ENCODE data around the gene CANX.

Gene CANX

DNA sequence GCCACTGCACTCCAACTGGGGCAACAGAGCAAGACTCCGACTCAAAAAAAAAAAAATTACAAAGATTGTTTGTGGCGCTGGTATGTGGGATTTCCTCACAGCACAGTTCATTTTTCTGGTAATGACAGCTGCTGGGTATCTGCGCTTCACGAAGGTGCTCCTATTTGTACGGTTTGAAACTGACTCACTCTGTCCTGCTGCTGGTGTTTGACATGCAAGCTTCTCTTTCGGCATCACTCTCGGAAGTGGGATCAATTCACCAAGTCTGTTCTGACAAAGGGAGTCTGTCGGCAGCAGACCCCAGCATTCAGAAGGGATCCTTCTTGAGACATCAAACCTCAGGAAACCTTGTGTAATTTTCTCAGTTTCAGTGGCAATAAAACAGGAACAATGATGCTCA is 60.2 kb downstream of the CANX start:
- no peak for DNase-seq

DNA sequence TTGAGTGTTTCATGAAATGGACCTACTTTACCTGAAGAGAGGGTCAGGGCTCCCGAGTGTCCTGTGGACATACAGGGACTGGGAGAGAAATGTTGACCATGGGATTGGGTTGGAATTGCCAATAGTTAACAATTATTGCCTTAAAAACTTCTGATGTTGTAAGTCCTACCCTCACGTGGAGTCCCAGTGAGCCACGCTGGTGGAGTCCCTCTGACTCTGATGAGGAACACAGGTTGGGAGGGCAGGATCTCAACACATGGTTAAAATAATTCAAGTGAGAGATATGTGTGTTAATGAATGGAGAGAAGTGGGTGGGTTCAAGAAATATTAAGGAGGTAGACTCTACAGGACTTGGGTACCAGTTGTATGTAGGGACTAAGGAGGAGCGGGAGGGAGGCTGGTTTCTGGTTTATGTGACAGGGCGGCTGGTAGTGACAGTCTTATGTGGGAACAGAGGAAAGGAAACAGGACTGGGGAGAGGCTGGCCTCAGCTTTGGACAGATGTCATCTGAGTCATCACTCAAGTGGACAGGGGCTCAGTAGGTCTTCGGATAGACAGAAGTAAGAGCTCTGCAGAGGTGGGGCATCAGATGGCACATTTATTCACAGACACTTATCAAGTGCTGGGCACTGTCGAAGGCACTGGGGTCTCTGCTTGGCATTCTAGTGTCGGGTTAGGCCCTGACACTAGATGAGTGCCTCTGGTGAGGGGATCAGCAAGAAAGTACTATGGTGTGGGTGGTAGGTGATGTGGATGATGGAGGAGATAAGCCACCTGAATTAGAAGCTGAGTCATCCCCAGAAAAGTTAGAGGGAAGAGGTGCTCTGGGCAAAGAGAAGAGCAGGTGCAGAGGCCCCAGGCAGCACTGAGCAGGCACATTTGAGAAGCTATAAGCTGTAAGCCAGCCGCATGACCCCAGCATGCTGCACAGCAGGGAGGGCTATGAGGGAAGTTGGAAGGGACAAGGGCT is 61.1 kb downstream of the CANX start:
- no peak for DNase-seq

DNA sequence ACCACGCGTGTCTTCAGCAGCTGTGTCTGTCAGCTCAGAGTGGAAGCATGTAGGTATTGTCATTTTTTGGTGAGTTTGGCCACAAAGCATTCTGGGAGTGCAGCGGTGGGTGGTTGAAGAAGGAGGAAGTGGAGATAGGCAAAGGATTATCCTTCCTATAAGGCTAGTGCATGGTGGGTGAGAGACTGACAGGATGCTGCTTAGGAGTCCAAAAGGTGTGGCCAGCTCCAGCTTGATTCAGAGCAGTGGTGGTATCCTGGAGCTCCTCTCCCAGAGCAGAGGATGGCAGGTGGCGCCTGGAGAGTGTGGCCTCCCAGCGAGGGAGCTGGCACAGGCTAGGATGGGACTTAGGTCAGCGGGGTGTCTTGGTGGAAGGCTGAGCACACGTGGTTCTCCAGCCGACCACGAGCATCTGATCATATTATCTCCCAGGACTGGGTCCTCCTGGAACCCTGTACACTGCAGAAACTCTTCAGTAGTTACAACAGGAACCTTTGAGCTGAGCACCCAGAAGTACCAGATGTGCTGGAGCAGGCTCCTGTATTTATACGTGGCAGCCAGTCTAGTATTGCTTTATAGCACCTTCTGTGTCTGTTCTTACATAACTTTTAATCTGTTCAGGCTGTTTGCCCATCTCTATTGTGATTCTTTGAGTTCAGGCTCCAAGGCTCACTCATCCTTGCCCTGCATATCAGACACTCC is 63.5 kb downstream of the CANX start:
- no peak for DNase-seq

DNA sequence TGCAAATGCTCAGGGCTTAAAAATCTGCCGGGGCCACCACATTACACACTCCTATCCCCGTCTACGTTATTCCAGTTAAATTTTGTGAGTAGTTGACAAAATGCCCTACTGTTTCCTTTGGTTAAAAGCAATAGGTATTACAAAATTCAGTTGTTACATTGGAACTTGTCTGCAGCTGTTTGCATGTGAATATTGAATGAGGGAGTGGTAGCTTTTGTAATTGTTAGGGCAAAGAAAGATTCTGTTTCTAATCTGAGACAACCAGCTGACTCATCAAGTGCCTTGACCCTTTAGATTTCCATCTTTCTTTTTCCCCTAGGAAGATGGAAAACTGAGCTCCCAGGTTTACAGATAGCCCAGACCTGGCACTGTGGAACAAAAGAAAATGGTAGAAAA is 64.0 kb downstream of the CANX start:
- no peak for DNase-seq

GRCh38 chr5:179763215-179763945 is 64.6 kb downstream of the CANX start:
- peak; percentile 42 for DNase-seq

DNA sequence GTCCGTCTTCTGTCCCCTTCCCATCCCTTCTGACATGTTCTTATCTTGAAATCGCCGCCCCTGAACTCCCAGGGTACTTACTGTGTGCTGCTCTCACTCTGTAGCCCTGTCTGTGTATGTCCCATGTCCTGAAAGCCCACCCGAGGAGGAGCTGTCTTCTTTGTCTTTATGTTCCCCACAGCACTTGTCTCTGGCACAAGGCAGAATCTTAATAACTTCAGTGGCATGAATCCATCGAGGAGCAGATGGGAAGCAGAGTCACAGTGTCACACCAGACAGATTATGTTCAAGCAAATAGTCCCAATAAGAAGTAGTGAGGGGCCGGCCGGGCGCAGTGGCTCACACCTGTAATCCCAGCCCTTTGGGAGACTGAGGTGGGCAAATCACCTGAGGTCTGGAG is 65.3 kb downstream of the CANX start:
- DNase-seq = no peak

- DNase-seq = no peak
Measured at GRCh38 chr5:179765400-179765799, 66.6 kb downstream of the CANX start.

- DNase-seq = no peak
Measured at GRCh38 chr5:179766021-179766725, 67.4 kb downstream of the CANX start.

- no peak for DNase-seq
Measured at GRCh38 chr5:179766726-179767455, 68.1 kb downstream of the CANX start.

DNA sequence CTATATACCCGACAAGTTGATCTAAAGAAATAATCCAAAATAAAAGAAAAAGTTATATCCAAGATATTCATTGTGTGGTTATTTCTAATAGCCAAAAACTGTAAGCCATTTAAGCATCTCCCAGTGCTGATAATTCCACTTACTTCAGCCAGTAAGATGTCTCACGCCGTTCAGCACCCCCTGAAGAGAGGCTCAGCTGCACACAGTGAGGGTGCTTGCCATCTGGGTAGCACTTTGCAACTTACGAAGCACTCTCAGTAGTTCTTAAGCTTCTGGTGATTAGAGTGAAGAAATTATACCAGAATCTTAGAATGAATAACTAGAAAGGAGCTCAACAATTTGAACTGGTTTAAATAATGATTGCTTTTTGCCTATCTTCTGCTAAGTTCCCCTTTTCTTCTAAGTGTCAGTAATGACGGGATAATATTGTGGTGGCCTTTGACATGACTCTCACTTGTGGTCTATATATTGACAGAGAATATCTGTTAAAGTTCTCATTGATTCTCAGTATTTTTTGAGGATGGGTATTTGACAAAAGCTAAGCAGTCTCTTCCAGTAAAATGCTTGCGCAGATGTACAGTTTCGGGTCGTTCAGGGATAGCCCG is 68.8 kb downstream of the CANX start:
- DNase-seq = no peak

DNA sequence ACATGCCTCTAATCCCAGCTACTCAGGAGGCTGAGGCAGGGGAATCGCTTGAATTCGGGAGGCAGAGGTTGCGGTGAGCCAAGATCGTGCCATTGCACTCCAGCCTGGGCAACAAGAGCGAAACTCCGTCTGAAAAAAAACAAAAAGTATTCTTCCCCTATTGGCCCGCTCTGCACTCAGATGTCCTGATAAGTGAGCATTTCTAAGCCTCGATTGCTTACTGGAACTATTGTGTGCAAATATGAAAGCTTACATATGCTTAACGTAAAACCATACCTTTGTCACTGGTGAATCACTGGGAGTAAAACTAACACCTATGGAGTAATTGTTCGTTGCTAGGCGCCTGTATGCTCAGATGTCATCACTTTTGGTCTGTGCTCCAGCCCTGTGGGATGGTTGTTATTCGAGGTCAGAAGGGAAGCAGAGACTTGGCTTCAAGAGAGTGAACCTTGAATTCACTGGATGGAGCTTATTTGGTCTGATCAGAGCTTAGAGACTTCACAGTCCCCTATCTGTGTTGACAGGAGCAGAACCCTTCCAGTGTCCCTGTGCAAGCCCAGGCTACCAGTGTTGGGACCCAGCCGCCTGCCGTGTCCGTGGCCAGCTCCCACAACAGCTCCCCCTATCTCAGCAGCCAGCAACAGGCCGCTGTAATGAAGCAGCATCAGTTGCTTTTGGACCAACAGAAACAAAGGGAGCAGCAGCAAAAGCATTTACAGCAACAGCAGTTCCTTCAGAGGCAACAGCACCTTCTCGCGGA is 69.7 kb downstream of the CANX start:
- no peak for DNase-seq

DNA sequence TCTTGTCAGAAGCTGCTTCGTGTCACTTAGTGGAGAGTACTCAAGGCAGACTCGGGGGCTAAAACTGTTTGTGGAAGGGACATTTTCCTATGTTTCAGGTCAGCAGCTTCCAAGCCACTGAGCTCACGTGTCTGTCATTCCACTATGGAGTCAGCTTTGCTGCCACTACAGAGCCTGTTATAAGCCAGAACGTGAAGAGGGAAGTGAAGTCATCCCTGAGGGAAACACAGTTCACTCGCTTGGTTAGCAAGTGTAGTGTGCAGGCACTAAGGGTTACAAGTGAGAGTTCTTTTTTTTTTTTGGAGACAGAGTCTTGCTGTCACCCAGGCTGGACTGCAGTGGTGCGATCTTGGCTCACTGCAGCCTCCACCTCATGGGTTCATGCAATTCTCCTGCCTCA is 70.5 kb downstream of the CANX start:
- DNase-seq = no peak

DNA sequence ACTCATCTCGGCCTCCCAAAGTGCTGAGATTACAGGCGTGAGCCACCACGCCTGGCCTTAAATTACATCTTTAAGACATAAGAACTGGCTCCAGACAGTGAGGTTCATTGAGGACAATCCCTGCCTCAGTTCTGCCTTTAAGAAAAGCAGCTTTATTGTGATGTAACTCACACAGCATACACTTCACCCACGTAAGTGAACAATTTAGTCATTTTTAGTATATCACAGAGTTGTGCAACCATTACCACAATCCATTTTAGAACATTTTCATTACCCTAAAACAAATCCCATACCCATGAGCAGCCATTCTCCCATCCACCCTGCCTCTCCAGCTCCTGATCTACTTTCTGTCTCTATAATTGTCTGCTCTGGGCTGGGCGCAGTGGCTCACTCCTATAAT is 71.0 kb downstream of the CANX start:
- no peak for DNase-seq

DNA sequence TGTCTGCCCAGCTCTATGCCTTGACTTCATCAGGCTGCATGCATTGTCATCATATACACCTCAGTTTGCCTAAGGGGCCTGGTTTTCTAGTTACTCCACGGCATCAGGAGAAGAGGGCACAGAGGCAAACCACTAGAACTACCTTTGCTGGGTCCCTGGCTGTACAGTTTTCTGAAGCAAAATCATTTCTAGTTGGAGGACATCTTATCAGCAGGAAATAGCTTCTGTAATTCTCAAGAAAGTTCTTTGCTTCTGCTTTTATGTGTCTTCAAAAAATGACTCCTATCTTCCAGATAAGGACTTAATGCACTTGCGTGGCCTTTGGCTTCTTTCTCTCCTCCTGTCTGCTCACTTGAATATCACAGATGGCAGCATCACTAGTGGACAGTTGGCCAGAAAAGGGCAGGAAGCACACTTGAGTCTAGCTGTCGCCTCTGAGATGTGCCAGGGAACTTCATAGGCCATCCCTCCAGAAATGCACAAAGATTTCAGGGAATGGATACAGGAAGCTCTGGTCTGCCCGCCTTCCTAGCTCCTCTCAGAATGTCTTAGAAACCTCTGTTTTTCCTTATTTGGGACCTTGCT is 72.6 kb downstream of the CANX start:
- DNase-seq = no peak

GRCh38 chr5:179772351-179772750 is 73.6 kb downstream of the CANX start:
- DNase-seq = no peak

GRCh38 chr5:179773686-179774040 is 74.9 kb downstream of the CANX start:
- no peak for DNase-seq

DNA sequence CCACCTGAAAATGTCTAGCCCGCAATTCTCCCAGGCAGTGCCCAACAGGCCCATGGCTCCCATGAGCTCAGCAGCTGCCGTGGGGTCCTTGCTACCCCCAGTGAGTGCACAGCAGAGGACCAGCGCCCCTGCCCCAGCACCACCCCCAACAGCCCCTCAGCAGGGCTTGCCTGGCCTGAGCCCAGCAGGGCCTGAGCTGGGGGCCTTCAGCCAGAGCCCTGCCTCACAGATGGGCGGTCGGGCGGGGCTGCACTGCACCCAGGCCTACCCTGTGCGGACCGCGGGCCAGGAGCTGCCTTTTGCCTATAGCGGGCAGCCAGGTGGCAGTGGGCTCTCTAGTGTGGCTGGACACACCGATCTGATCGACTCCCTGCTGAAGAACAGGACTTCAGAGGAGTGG is 75.7 kb downstream of the CANX start:
- no peak for DNase-seq

GRCh38 chr5:179776411-179776938 is 77.7 kb downstream of the CANX start:
- no peak for DNase-seq

GRCh38 chr5:179777456-179777855 is 78.7 kb downstream of the CANX start:
- no peak for DNase-seq

DNA sequence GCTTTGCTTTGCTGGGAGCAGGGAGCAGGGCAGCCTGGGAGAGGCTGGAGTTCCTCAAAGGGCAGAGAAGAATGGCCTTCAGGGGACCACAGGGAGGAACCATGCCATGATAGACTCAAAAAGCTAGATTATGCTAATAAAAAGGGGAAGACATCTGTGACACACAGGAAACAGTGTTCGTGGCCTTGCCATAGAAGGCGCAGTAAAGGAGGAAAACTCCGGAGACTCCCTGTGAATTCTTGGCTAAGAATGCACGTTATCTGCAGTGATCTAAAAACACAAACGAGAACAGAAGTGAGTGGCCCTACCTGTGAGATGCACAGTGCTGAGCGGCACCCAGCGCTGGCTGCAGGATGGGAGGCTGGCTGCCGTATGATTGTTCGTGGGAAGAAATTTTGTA is 79.1 kb downstream of the CANX start:
- no peak for DNase-seq
